ENCODE measurements around the gene GNAL.
"Not testable (repeated sequence)": the region's sequence is repeated elsewhere in the genome, so short reads cannot be mapped to it uniquely, and the experiment has no call there.

Gene GNAL

DNA sequence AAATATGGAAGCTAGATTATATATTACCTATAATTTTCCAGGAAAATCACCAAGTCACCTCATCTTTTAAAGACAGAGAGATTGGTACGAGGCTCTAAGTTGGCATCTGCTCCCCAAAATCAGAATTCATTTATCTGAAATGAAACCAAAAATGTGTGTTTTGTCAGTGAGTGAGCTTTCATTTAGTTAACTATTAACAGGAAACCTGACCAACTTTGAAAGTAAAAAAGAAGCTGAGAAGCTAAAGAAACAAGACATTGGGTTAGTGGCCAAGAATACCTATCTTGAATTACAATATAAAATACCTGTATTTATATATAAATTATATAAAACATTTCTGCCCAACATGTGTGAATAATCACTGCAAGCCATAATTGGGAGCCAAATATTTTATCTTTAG is 217.1 kb downstream of the GNAL start:
- TF ChIP-seq, protein P1, sequence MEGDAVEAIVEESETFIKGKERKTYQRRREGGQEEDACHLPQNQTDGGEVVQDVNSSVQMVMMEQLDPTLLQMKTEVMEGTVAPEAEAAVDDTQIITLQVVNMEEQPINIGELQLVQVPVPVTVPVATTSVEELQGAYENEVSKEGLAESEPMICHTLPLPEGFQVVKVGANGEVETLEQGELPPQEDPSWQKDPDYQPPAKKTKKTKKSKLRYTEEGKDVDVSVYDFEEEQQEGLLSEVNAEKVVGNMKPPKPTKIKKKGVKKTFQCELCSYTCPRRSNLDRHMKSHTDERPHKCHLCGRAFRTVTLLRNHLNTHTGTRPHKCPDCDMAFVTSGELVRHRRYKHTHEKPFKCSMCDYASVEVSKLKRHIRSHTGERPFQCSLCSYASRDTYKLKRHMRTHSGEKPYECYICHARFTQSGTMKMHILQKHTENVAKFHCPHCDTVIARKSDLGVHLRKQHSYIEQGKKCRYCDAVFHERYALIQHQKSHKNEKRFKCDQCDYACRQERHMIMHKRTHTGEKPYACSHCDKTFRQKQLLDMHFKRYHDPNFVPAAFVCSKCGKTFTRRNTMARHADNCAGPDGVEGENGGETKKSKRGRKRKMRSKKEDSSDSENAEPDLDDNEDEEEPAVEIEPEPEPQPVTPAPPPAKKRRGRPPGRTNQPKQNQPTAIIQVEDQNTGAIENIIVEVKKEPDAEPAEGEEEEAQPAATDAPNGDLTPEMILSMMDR (IDR thresholded peaks at IDR 0.05; ENCODE audit: insufficient read depth, low read depth, low read length, missing control alignments): no peak
- no peak for DNase-seq (ENCODE audit: low read depth)
- H3K4me3 ChIP-seq (ENCODE audit: low read length): no peak overlapping the region

- DNase-seq (ENCODE audit: low read depth): no peak
- peak overlapping the region; percentile 95 for H3K4me3 ChIP-seq (ENCODE audit: low read length)
- TF ChIP-seq, protein P1 (IDR thresholded peaks at IDR 0.05; ENCODE audit: insufficient read depth, low read depth, low read length, missing control alignments): no peak
These were observed 218.1 kb downstream of the GNAL start for GRCh38 chr18:11906926-11907874.

DNA sequence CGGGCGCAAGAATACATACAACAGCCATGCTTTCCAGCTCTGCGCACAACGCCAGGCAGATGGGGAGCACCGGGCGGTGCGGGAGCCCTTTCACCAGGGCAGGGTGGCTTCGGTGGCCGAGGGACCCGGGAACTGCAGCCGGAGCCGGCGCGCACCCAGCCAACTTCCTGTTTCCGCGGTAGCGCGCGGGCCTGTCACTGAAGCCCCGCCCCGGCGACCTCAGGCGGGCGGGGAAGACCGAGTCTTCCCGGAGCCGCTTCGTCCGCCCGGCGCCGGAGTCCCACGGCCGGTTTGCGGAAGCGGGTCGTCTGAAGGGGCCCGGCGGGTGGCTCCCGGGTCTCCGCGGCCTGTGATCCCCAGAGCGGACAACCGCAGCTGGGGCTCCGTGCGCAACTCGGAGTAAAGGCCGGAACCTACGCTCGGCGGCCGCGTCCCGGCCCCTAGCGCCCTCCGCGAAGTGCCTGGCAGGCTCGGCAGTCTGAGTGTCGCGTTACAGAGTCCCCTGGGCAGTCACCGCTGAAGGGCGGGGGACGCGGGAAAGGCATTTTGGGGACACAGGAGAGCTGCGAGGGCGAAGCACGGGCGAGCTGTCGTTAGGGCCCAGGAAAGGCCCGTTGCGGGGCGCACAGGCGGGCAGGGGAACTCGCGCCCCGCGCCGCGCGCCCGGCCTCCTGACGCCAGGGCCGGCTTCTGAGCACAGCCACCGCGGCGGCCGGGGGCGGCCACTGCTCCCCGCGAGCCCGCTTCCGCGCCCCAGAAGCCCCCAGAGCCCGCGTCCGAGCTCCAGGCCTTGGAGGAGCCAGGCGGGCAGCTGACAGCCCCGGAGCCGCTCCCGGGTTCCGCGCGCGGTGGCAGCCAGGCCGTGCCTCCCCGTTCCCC is 219.4 kb downstream of the GNAL start, which contains the start of gene MPPE1:
Gene MPPE1 (minus strand): TSS at position 136 of the 879 bp plus-strand sequence. CDS start 11,053 bp downstream, outside the sequence.
- peak; percentile 88 for DNase-seq (ENCODE audit: low read depth)
- peak within 1 kb of the TSS; percentile 95 for H3K4me3 ChIP-seq (ENCODE audit: low read length)
- TF ChIP-seq, protein P1 (IDR thresholded peaks at IDR 0.05; ENCODE audit: insufficient read depth, low read depth, low read length, missing control alignments): no peak

GRCh38 chr18:11909061-11909455 is 220.0 kb downstream of the GNAL start:
- no peak for DNase-seq (ENCODE audit: low read depth)
- peak overlapping the region; percentile 95 for H3K4me3 ChIP-seq (ENCODE audit: low read length)
- TF ChIP-seq, protein P1 (IDR thresholded peaks at IDR 0.05; ENCODE audit: insufficient read depth, low read depth, low read length, missing control alignments): no peak

GRCh38 chr18:11909591-11910026 is 220.5 kb downstream of the GNAL start:
- DNase-seq (ENCODE audit: low read depth): peak; percentile 83
- TF ChIP-seq, protein P1 (IDR thresholded peaks at IDR 0.05; ENCODE audit: insufficient read depth, low read depth, low read length, missing control alignments): no peak
- no peak overlapping the region for H3K4me3 ChIP-seq (ENCODE audit: low read length)

DNA sequence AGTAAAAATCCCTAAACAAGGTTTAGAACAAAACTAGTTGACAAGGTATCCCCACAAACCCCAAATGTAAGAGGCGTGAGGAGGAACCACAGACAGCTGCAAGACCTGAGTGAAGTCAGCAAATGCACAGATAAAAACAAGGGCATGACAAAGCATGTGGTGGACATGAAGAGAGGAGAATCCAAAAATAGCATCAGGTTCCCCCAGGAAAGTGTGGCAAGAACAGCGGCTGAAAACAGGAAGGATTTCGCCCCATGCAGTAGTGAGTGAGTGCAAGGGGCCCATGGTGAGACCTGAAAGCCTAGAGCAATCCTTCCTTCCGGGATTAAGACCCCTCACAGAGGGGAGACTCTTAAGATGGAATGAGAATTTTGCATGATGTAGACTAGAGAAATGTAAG is 227.8 kb downstream of the GNAL start:
- not testable (repeated sequence) for DNase-seq (ENCODE audit: low read depth); H3K4me3 ChIP-seq (ENCODE audit: low read length)

DNA sequence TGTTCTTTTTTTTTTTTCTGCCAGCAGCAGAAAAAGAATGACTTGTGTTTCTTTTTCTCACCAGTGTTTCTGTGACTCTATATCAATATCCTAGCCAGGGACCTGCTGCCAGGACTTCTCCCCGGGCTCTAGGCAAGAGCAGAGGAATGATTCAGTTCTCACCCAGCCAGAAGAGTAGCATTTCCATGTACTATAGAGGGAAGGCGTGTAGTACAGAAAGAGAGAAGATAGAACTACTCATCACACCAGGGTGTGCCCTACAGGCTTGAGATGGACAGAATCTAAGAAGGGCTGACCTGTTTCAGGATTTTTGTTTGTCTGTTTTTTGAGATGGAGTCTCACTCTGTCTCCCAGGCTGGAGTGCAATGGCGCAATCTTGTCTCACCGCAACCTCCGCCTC is 230.5 kb downstream of the GNAL start:
- H3K4me3 ChIP-seq (ENCODE audit: low read length): not testable (repeated sequence)
- DNase-seq (ENCODE audit: low read depth): peak; percentile 74
